HL-60/S4 treated with retinoic acid at 250 ng/mL for 4 days and 3 days (cell line): ENCODE measurements around the gene EPHB4.
"Not testable (repeated sequence)": the region's sequence is repeated elsewhere in the genome, so short reads cannot be mapped to it uniquely, and the experiment has no call there.

Experiments
- in situ Hi-C: fragments of 300-500 bp; cut with MboI; formaldehyde crosslinking; loops from 2 replicates; pipeline ENCODE4 v1.7.0; 2022; ENCODE audit warnings: low sequenced_read_pairs

EPHB4 gene

DNA sequence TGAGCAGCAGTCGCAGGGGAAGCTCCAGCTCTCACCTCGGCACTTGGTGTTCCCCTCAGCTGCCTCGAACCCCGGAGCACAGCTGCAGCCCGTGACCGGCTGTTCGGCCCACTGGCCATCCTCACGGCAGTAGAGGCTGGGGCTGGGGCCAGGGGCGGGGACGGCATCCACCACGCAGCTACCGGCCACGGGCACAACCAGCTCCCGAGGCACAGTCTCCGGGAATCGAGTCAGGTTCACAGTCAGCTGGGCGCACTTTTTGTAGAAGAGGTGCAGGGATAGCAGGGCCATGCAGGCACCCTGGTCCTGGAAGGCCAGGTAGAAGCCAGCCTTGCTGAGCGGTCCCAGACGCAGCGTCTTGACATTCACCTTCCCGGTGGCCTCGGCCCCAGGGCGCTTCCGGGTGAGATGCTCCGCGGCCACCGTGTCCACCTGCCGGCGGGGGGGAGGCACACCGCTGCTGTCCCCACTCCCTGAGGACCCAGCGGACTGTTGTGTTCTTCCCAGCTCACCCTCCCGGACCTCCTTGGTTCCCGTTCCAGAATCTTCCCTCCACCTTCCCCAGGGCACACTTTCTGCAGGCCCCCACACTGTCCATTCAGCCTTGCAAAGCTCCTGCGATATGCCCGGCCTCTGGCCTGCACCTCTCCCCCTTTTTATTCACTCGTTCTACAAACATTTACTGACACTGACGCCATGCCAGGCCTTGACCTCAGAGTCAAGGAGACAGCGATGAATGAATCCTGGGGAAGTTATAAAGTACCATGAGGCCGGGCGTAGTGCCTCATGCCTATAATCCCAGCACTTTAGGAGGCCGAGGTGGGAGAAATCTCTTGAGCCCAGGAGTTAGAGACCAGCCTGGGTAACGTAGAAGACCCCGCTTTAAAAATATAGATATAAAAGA is 4.8 kb downstream of the EPHB4 start:
- in situ Hi-C loops: no loop called here

DNA sequence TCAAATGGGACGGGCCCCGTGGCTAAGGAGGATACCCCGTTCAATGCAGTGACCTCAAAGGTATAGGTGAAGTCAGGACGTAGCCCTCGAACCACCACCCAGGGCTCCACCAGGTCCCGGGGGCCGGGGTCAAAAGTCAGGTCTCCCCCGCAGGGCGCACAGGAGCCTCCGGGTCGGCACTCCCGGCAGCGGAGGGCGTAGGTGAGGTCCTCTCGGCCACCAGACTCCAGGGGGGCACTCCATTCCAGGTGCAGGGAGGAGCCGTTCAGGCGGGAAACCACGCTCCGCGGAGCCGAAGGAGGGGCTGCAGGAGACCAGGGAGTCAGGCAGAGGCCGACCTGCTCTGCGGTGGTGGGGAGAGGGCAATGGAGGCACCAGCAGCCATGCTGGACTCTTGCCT is 7.7 kb downstream of the EPHB4 start:
- in situ Hi-C loops: no loop called here

DNA sequence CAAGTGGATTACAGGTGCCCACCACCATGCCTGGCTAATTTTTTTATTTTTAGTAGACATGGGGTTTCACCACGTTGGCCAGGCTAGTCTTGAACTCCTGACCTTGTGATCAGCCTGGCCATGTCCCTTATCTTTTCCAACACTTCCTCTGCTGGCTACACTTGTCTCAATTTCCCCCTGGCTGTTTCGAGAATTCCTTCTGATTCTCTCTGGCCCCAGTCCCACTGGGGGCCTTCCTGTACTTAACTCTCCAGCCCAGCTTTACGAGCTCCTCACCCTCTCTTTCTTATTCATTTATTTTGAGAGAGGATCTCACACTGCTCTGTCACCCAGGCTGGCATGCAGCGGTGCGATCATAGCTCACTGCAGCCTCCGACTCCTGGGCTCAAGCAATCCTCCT is 8.5 kb downstream of the EPHB4 start:
- in situ Hi-C loops: no loop called here

DNA sequence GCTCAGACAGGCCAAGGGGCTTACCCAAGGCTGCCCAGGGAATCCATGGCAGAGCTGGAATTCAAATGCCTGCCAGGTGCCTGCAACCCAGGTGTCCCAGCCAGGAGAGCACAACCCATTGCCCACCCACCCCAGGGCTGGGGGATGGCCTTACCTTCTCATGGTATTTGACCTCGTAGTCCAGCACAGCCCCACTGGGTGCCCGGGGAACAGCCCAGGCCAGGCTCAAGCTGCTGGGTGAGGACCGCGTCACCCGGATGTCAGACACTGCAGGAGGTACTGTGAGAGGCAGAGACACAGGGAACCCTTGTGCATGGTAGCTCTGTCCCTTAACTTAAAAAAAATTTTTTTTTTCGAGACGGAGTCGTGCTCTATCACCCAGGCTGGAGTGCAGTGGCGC is 9.0 kb downstream of the EPHB4 start:
- in situ Hi-C loops: no loop called here

DNA sequence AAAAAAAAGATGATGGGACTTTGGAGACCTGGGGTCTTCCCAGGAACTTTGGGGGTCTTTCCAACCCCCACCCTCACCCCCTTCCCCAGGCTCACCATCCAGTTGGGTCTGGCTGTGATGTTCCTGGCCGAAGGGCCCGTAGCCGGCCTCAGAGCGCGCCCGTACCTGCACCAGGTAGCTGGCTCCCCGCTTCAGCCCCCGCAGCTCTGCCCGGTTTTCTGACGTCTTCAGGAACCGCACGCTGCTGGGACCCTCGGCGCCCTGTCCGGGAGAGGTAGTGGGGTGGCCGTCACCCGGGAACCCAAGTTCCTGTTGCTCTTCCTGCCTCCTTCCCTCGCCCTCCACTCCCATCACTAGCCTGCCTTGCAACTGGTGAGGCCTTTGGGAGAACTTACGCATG is 10.2 kb downstream of the EPHB4 start:
- in situ Hi-C loops: no loop called here

DNA sequence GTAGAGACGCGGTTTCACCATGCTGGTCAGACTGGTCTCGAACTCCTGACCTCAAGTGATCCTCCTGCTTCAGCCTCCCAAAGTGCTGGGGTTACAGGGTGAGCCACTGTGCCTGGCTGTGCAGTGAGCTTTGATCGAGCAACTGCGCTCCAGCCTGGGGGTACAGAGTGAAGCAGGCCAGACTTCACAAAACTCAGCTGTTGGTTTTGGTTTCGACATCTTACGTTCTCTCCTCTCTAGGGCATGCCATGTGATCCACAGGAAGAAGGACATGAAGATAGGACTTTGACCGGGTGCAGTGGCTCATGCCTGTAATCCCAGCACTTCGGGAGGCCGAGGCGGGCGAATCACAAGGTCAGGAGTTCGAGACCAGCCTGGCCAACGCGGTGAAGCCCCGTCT is 10.8 kb downstream of the EPHB4 start:
- in situ Hi-C loops: not testable (repeated sequence)

DNA sequence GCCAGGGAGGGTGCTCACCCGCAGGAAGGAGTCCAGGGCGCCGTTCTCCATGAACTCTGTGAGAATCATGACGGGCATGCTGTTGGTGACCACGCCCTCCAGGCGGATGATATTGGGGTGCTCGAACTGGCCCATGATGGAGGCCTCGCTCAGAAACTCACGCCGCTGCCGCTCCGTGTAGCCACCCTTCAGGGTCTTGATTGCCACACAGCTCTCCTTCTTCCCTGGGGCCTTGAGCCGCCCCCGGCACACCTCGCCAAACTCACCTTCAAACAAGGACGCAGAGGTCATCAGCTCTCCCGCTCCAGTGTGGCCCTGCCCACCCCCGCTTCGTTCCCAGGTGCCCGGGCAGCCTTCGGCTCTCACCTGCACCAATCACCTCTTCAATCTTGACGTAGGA is 14.6 kb downstream of the EPHB4 start:
- in situ Hi-C loops: no loop called here

DNA sequence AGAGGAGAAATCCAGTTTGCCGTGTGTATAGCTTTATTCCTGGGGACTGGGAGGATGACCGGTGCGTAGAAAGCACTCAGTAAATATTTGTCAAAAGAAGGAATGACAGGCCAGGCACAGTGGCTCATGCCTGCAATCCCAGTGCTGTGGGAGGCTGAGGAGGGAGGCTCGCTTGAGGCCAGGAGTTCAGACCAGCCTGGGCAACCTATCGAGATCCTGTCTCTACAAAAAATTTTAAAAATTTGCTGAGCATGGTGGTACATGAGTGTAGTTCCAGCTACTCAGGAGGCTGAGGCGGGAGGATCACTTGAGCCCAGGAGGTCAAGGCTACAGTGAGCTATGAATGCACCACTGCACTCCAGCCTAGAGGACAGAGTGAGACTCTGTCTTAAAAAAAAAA is 15.8 kb downstream of the EPHB4 start:
- in situ Hi-C loops: no loop called here

DNA sequence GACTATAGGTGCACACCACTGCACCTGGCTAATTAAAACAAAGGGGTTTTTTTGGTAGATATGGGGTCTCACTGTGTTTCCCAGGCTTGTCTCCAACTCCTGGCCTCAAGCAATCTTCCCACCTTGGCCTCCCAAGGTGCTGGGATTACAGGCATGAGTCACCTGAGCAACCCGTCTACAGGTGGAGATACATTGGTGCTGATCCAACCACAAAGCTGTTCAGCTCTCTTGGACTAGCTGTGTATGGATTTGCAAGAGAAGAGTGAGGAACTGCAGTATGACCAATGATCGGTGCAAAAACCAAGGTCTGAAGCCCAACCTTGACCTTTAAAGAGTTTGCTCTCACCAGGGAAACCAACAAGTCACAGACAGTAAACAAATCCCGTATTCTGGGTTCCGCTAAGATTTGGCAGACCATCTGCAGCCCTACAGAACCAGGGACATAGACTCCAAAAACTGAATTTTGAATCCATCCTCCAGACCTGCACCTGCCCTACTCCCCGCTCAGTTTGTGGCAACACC is 18.9 kb downstream of the EPHB4 start:
- in situ Hi-C loops: no loop called here

DNA sequence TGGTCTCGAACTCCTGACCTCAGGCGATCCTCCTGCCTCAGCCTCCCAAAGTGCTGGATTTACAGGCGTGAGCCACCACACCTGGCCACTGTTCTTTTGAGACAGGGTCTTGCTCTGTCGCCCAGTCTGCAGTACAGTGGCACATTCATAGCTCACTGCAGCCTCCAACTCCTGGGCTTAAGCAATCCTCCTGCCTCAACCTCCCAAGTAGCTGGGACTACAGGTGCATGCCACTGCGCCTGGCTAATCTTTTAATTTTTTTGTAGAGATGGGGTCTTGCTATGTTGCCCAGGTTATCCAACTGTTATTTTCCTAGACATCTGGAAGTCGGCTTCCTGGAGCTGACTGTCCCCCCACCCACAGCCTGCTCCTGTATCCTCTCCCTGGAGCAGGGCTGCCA is 20.4 kb downstream of the EPHB4 start:
- in situ Hi-C loops: not testable (repeated sequence)

DNA sequence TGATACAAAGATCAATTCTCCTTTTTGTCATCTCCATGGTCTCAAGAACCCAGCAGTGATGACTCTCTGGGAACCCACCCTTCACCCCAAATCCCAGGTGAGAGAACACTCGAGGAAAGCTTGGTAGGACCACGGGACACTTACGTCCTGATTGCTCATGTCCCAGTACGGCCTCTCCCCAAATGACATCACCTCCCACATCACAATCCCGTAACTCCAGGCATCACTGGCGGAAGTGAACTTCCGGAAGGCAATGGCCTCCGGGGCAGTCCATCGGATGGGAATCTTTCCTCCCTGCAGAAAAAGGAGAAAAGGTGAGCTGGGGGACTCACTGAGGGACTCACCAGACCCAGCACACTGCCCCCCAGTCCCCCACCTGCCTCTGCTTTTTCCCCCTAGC is 21.0 kb downstream of the EPHB4 start:
- in situ Hi-C loops: no loop called here

DNA sequence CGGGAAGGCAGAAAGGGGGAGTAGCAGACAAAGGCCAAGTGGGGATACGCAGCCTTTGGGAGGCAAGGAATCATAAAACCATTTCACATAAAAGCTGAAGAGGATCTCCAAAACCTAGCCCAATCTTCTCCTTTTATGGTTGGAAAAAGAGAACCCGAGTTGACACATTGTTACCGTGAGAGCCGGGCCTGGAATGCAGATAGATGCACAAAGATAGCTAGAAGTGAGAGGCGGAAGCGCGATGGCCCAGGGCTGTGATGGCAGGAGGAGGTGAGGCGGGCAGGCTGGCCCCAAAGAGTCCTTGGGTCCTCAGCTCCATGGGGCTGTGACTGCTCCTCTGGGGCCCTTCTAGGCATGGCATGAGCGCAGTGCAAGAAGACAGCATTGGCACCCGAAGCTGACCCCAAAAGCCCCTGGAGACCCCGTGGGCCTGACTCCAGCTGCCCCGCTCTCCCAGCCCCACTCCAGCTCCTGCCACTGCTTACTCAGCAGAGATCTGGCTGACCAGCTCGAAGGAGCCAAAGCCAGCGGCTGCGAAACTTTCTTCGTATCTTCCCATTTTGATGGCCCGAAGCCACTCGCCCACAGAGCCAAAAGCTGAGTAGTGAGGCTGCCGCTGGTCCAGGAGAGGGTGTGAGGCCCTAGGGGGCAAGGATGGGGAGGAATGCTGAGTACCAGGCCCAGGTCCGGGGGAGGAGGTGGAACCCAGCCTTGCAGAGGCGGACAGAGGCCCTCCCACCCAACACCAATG is 22.5 kb downstream of the EPHB4 start:
- in situ Hi-C loops: no loop called here

DNA sequence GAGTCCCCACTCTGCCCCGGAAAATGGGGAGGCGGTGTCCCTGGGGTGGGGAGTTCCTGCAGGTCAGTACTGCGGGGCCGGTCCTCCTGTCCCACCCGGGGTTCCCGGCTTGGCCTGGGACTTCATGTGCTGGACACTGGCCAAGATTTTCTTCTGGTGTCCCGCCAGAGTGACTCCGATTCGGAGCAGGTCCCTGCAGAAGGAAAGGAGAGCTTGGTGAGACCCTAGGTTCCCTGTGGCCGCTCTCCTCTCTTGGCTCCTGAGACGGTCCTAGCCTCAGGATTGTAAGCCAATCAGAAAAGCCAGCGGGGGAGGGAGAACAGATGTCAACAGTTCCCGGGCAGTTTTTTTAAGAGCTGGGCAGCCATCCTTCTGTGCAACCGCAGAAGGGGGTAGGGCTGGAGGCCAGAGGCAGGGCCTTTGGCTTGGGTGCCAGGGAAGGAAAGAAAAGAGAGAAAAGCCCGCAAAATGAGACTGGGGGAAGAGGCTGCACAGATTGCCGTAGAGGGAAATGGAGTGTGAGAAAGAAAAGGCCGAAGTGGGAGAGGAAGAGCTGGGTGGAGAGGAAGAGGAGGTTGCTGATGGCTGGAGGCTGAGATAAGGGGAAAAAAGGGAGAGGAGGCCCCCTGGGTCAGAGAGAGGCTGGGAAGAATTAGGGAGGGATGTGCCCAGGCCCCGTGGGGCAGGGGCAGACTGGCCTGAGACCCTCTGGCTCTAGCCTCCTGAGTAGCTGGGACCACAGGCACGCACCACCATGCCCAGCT is 23.7 kb downstream of the EPHB4 start:
- in situ Hi-C loops: no loop called here

DNA sequence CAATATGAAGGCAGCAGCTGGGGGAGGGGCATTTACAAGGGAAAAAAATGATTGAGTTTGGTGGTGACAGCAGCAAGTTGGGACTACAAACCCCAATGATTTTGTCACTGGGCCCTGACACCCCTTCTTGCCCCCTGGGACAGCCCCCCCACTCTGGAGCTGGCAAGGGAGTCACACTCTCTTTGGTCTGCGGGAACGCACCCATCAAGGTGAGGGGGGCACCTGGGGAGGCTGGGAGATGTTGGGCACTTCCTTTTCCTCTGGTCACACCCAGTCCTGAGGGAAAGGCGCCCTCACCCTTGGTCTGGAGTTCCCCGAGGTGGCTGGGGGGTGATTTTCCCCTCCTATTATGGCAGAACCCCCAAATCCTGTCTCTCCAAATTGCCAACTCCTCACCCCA is 24.4 kb downstream of the EPHB4 start:
- in situ Hi-C loops: no loop called here

DNA sequence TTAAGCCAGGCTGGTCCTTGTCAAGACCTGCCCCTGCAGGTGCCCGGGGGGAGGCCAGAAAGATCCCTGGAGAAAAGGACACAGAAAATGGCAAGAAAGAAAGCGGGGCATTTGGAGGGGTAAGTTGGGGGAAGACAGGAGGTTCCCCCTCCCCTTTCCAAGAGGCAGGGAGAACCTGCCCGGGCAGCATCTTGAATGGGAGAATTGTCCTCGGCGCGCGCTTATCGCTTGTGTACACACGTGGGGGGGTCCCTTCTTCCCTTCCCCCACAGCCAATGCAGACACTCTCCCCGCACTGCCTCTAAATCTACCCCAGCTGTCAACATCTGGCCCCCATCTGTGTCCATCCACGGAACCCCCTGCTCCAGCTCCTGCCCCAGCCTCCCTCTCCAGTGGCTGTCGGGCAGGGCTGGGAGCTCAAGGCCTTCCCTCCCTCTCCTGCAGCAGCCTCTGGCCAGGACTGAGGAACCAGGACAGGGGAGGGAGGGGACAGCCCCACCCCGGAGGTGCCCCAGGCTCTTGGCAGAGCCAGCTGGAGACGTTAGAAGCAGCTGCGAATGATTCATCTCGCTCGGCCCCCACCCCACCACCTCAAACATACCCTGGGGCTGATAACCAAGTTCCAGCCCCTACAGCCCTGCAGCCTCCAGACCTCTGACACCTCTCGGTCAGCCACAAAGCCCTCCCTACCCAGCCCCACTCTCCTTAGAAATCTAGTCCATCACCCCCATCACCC is 25.3 kb downstream of the EPHB4 start:
- in situ Hi-C loops: no loop called here

DNA sequence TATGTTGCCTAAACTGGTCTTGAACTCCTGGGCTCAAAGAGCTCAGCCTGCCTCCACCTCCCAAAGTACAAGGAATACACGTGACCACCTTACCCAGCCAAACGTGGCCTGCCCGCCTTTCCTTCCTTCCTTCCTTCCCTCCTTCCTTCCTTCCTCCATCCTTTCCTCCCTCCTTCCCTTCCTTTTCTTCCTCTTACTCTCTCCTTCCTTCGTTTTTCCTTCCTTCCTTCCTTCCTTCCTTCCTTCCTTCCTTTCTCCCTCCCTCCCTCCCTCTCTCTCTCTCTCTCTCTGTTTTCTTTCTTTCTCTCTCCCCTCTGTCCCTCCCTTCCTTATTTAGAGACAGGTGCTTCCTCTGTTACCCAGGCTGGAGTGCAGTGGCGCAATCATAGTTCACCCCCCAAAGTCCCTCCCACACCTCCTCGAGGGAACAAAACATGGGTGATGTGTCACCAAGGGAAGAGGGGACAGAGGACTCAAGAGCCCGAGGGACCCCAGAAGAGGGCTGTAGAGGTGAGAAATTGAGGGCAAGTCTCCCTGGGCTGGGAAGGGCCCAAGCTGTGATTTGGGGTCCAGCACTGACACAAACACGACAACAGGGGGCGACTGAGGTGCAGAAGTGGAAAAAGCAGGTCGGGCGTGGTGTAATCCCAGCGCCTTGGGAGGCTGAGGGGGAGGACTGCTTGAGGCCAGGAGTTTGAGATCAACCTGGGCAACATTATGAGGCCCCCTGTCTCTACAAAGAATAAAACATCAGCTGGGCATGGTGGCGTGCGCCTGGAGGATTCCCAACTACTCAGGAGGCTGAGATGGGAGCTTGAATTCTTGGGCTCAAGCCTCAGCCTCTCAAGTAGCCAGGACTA is 28.1 kb downstream of the EPHB4 start:
- in situ Hi-C loops: no loop called here

DNA sequence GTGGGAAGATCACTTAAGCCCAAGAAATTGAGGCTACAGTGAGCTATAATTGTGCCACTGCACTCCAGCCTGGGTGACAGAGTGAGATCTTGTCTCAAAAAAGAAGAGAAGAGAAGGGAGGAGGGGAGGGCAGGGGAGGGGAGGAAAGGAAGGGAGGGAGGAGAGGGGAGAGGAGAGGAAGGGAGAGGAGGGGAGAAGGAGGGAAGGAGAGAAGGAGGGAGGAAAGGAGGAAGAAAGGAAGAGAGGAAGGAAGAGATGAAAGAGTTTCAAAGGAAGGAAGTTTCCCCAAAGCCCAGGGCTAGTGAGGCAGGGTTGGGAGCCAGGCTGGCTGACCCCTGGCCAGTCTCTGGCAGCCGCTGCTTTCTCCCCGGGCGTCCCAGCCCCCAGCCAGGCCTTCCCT is 32.6 kb downstream of the EPHB4 start:
- in situ Hi-C loops: no loop called here

DNA sequence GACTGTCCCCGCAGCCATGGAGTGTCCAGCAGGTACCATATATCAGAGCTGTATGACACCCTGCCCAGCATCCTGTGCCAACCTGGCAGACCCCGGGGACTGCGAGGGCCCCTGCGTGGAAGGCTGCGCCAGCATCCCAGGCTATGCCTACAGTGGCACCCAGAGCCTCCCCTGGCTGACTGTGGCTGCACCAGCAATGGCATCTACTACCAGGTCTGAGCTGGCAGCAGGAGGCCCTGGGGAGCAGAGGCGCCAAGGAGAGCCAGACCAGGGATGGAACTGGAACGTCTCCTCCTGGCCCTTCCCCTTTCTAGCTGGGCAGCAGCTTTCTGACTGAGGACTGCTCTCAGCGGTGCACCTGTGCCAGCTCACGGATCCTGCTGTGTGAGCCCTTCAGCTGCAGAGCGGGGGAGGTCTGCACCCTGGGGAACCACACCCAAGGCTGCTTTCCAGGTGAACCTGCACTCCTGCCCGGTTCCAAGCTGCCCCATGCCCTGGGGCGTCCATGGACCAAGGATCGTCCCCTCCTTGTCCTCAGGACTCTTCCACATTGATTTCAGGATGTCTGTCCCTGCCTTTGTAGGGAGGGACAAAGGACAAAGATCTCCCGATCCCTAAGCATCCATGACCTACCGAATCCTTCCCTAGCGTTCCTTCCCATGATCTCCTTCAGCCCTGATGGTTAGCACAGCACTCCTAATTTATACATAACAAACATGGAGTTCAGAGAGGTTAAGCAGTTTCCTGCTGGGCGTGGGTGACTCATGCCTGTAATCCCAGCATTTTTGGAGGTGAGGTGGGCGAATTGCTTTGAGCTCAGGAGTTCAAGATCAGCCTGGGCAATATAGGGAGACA is 33.3 kb downstream of the EPHB4 start:
- in situ Hi-C loops: no loop called here
